ENCODE results near the gene GAA.

GAA gene

GRCh38 chr17:80083136-80083661 lies 18.2 kb upstream of the GAA start:
- H3K27me3 ChIP-seq (ENCODE audit: insufficient read depth, low read length, poor library complexity, severe bottlenecking), result no peaks in the 10 kb centered on the region
- no peaks in the 10 kb centered on the region for H3K36me3 ChIP-seq (ENCODE audit: insufficient read depth, low read length)
- no peak overlapping the region for H3K4me3 ChIP-seq (ENCODE audit: low read length, poor library complexity, severe bottlenecking)
- H3K9ac ChIP-seq (ENCODE audit: low read depth, low read length, poor library complexity, severe bottlenecking), result no peak overlapping the region
- no peaks in the 10 kb centered on the region for H3K79me2 ChIP-seq (ENCODE audit: insufficient read depth, low read length)
- no peak for TF ChIP-seq EZH2phosphoT487 (IDR thresholded peaks at IDR 0.05; ENCODE audit: borderline replicate concordance)
- TF ChIP-seq, protein P1, sequence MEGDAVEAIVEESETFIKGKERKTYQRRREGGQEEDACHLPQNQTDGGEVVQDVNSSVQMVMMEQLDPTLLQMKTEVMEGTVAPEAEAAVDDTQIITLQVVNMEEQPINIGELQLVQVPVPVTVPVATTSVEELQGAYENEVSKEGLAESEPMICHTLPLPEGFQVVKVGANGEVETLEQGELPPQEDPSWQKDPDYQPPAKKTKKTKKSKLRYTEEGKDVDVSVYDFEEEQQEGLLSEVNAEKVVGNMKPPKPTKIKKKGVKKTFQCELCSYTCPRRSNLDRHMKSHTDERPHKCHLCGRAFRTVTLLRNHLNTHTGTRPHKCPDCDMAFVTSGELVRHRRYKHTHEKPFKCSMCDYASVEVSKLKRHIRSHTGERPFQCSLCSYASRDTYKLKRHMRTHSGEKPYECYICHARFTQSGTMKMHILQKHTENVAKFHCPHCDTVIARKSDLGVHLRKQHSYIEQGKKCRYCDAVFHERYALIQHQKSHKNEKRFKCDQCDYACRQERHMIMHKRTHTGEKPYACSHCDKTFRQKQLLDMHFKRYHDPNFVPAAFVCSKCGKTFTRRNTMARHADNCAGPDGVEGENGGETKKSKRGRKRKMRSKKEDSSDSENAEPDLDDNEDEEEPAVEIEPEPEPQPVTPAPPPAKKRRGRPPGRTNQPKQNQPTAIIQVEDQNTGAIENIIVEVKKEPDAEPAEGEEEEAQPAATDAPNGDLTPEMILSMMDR (conservative IDR thresholded peaks at IDR 0.05; ENCODE audit: low read length), result no peak
- no peaks in the 10 kb centered on the region for H3F3A ChIP-seq (ENCODE audit: low read depth)
- H3K9me3 ChIP-seq (ENCODE audit: insufficient read depth, low read depth, low read length), result no peaks in the 10 kb centered on the region
- H3K4me1 ChIP-seq (ENCODE audit: insufficient read depth, low read length, poor library complexity, severe bottlenecking), result peaks cover 5% of the 10 kb centered on the region
- H2AFZ ChIP-seq (ENCODE audit: low read length), result no peak overlapping the region
- H3K4me2 ChIP-seq (ENCODE audit: low read depth, low read length, poor library complexity, severe bottlenecking), result peak overlapping the region; percentile 32
- no peaks in the 10 kb centered on the region for H4K20me1 ChIP-seq (ENCODE audit: insufficient read depth, low read length, poor library complexity, severe bottlenecking)
- no peaks in the 10 kb centered on the region for H3K9me2 ChIP-seq (replicated peaks; ENCODE audit: low read depth, low read length)

GRCh38 chr17:80084773-80085172 lies 16.6 kb upstream of the GAA start:
- no peak overlapping the region for H2AFZ ChIP-seq (ENCODE audit: low read length)
- TF ChIP-seq, protein P1 (conservative IDR thresholded peaks at IDR 0.05; ENCODE audit: low read length), result no peak
- no peak for TF ChIP-seq EZH2phosphoT487 (IDR thresholded peaks at IDR 0.05; ENCODE audit: borderline replicate concordance)
- H3K4me2 ChIP-seq (ENCODE audit: low read depth, low read length, poor library complexity, severe bottlenecking), result no peak overlapping the region
- no peaks in the 10 kb centered on the region for H3K9me3 ChIP-seq (ENCODE audit: insufficient read depth, low read depth, low read length)
- no peaks in the 10 kb centered on the region for H3K36me3 ChIP-seq (ENCODE audit: insufficient read depth, low read length)
- no peaks in the 10 kb centered on the region for H3F3A ChIP-seq (ENCODE audit: low read depth)
- H3K4me3 ChIP-seq (ENCODE audit: low read length, poor library complexity, severe bottlenecking), result no peak overlapping the region
- no peaks in the 10 kb centered on the region for H3K27me3 ChIP-seq (ENCODE audit: insufficient read depth, low read length, poor library complexity, severe bottlenecking)
- H4K20me1 ChIP-seq (ENCODE audit: insufficient read depth, low read length, poor library complexity, severe bottlenecking), result no peaks in the 10 kb centered on the region
- H3K79me2 ChIP-seq (ENCODE audit: insufficient read depth, low read length), result no peaks in the 10 kb centered on the region
- no peak overlapping the region for H3K9ac ChIP-seq (ENCODE audit: low read depth, low read length, poor library complexity, severe bottlenecking)
- peaks cover 5% of the 10 kb centered on the region for H3K4me1 ChIP-seq (ENCODE audit: insufficient read depth, low read length, poor library complexity, severe bottlenecking)
- H3K9me2 ChIP-seq (replicated peaks; ENCODE audit: low read depth, low read length), result no peaks in the 10 kb centered on the region

GRCh38 chr17:80086081-80086480 lies 15.3 kb upstream of the GAA start:
- no peaks in the 10 kb centered on the region for H3K9me2 ChIP-seq (replicated peaks; ENCODE audit: low read depth, low read length)
- TF ChIP-seq, protein P1 (conservative IDR thresholded peaks at IDR 0.05; ENCODE audit: low read length), result no peak
- no peak for TF ChIP-seq EZH2phosphoT487 (IDR thresholded peaks at IDR 0.05; ENCODE audit: borderline replicate concordance)
- no peak overlapping the region for H3K9ac ChIP-seq (ENCODE audit: low read depth, low read length, poor library complexity, severe bottlenecking)
- peaks cover 5% of the 10 kb centered on the region for H3K4me1 ChIP-seq (ENCODE audit: insufficient read depth, low read length, poor library complexity, severe bottlenecking)
- H3K4me2 ChIP-seq (ENCODE audit: low read depth, low read length, poor library complexity, severe bottlenecking), result no peak overlapping the region
- H3K36me3 ChIP-seq (ENCODE audit: insufficient read depth, low read length), result no peaks in the 10 kb centered on the region
- no peaks in the 10 kb centered on the region for H3K79me2 ChIP-seq (ENCODE audit: insufficient read depth, low read length)
- H2AFZ ChIP-seq (ENCODE audit: low read length), result no peak overlapping the region
- no peaks in the 10 kb centered on the region for H3K27me3 ChIP-seq (ENCODE audit: insufficient read depth, low read length, poor library complexity, severe bottlenecking)
- H3K9me3 ChIP-seq (ENCODE audit: insufficient read depth, low read depth, low read length), result no peaks in the 10 kb centered on the region
- H4K20me1 ChIP-seq (ENCODE audit: insufficient read depth, low read length, poor library complexity, severe bottlenecking), result no peaks in the 10 kb centered on the region
- no peak overlapping the region for H3K4me3 ChIP-seq (ENCODE audit: low read length, poor library complexity, severe bottlenecking)
- H3F3A ChIP-seq (ENCODE audit: low read depth), result no peaks in the 10 kb centered on the region

Data from Loucy (cell line).